H1 (cell line): ENCODE measurements around the gene ERLIN1. TPM values are rescaled to one million over a fixed set of nuclear protein-coding genes. Genes with fewer than 3 reads are reported as not detected.

ENCODE experiments used
- CTCF ChIA-PET: fragments of 300-600 bp; sonication (Branson Sonifier 250); formaldehyde crosslinking; loops from one replicate; lab custom pipeline; 2021; ENCODE audit not compliant: partially characterized antibody; lab: Charles Lee
- POLR2A ChIA-PET: fragments of 300-600 bp; sonication (Branson Sonifier 250); formaldehyde crosslinking; loops from one replicate; lab custom pipeline; 2021; ENCODE audit warnings: inconsistent platforms; ENCODE audit not compliant: partially characterized antibody; lab: Charles Lee
- DNase-seq, 2 experiments: peaks; one replicate each; pipeline versions ENCODE4 v3.0.0 to v3.0.0-alpha.2; 2010 to 2022; ENCODE audit warnings: low spot score in 2 of 2, low read depth in 1 of 2, mixed read lengths in 1 of 2
- FAIRE-seq: peaks from 2 replicates; lab custom pipeline; 2011; peaks lifted over from hg19 to GRCh38; lab: Jason Lieb, UNC
- H2AFZ ChIP-seq: 2 replicates; pipeline ENCODE4 v1.8.1; 2012; ENCODE audit warnings: low read length, inconsistent platforms
- H2AK5ac ChIP-seq: 2 replicates; pipeline ENCODE4 v1.6.1; 2013; ENCODE audit warnings: low read depth, low read length
- H2BK120ac ChIP-seq: replicated peaks from 2 replicates; pipeline ENCODE3; 2013; ENCODE audit warnings: low read depth, low read length, inconsistent platforms
- H2BK12ac ChIP-seq: 2 replicates; pipeline ENCODE4 v1.6.1; 2013; ENCODE audit warnings: low read depth, low read length
- H2BK15ac ChIP-seq: 2 replicates; pipeline ENCODE4 v1.6.1; 2013; ENCODE audit warnings: low read length
- H2BK20ac ChIP-seq: 2 replicates; pipeline ENCODE4 v1.6.1; 2013; ENCODE audit warnings: low read length
- H2BK5ac ChIP-seq: 2 replicates; pipeline ENCODE4 v1.6.1; 2013; ENCODE audit warnings: low read depth, low read length
- H3K14ac ChIP-seq: 2 replicates; pipeline ENCODE4 v1.6.1; 2013; ENCODE audit warnings: inconsistent platforms; ENCODE audit not compliant: insufficient read length
- H3K18ac ChIP-seq: 2 replicates; pipeline ENCODE4 v1.6.1; 2013; ENCODE audit warnings: low read length; ENCODE audit errors: extremely low read depth
- H3K23ac ChIP-seq: 2 replicates; pipeline ENCODE4 v1.6.1; 2013; ENCODE audit warnings: inconsistent platforms; ENCODE audit not compliant: insufficient read length
- H3K23me2 ChIP-seq: 2 replicates; pipeline ENCODE4 v1.6.1; 2013; ENCODE audit warnings: low read depth, low read length
- H3K27ac ChIP-seq: 2 replicates; pipeline ENCODE4 v1.6.1; 2011; ENCODE audit warnings: low read depth, low read length, inconsistent platforms
- H3K27me3 ChIP-seq, 4 experiments: replicated peaks in 1 of 4; 1 replicate in 1 of 4; 2 replicates in 3 of 4; pipeline versions ENCODE4 v1.6.1 to v1.8.1; 2011 to 2013; ENCODE audit warnings: low read length in 3 of 4, mild to moderate bottlenecking in 3 of 4, inconsistent platforms in 2 of 4, mixed read lengths in 2 of 4, moderate library complexity in 1 of 4; ENCODE audit not compliant: control insufficient read depth in 3 of 4, insufficient read depth in 3 of 4; ENCODE audit errors: extremely low read depth in 1 of 4
- H3K36me3 ChIP-seq, 4 experiments: 2 replicates each; pipeline versions ENCODE4 v1.6.1 to v1.8.1; 2011 to 2013; ENCODE audit warnings: mild to moderate bottlenecking in 4 of 4, low read length in 3 of 4, moderate library complexity in 2 of 4, control low read depth in 1 of 4, inconsistent platforms in 1 of 4; ENCODE audit not compliant: insufficient read depth in 4 of 4, control insufficient read depth in 2 of 4
- H3K4ac ChIP-seq: replicated peaks from 2 replicates; pipeline ENCODE3; 2013; ENCODE audit warnings: low read length, low read depth, mixed read lengths, inconsistent platforms; ENCODE audit not compliant: insufficient read length
- H3K4me1 ChIP-seq, 4 experiments: replicated peaks in 1 of 4; 1 replicate in 1 of 4; 2 replicates in 3 of 4; pipeline versions ENCODE4 v1.6.1 to v1.8.1; 2011 to 2013; ENCODE audit warnings: low read length in 3 of 4, inconsistent platforms in 2 of 4, mixed read lengths in 1 of 4; ENCODE audit not compliant: insufficient read depth in 4 of 4, control insufficient read depth in 3 of 4
- H3K4me2 ChIP-seq, 2 experiments: 2 replicates each; pipeline versions ENCODE4 v1.6.1 to v1.8.1; 2011 to 2013; ENCODE audit warnings: low read depth in 2 of 2, low read length in 2 of 2, control low read depth in 1 of 2, inconsistent platforms in 1 of 2, mild to moderate bottlenecking in 1 of 2; ENCODE audit not compliant: insufficient read depth in 1 of 2
- H3K4me3 ChIP-seq, 4 experiments: fragments of 200-600, 300-600 bp in 1 of 4; sonication (generic), shearing (Covaris generic), sonication (Bioruptor Twin) in 1 of 4; 2 replicates each; pipeline versions ENCODE4 v1.5.1 to v1.8.1; 2011 to 2016; ENCODE audit warnings: low read length in 4 of 4, low read depth in 3 of 4, control low read depth in 2 of 4, inconsistent platforms in 2 of 4, mild to moderate bottlenecking in 2 of 4, mixed read lengths in 1 of 4, moderate library complexity in 1 of 4; ENCODE audit not compliant: insufficient read depth in 2 of 4; ENCODE audit errors: extremely low read depth in 1 of 4
- H3K56ac ChIP-seq: replicated peaks from 2 replicates; pipeline ENCODE3; 2013; ENCODE audit warnings: low read depth, mild to moderate bottlenecking, mixed read lengths, low read length, inconsistent platforms; ENCODE audit not compliant: insufficient read length
- H3K79me1 ChIP-seq: 2 replicates; pipeline ENCODE4 v1.6.1; 2013; ENCODE audit warnings: low read depth, low read length, control low read depth
- H3K79me2 ChIP-seq, 2 experiments: 2 replicates each; pipeline versions ENCODE4 v1.6.1 to v1.8.1; 2012 to 2013; ENCODE audit warnings: low read length in 2 of 2, mild to moderate bottlenecking in 2 of 2, inconsistent platforms in 1 of 2; ENCODE audit not compliant: insufficient read depth in 2 of 2, control insufficient read depth in 1 of 2
- H3K9ac ChIP-seq, 4 experiments: replicated peaks in 1 of 4; 1 replicate in 1 of 4; 2 replicates in 3 of 4; pipeline versions ENCODE4 v1.6.1 to v1.8.1; 2011 to 2013; ENCODE audit warnings: low read depth in 3 of 4, low read length in 3 of 4, control low read depth in 2 of 4, mild to moderate bottlenecking in 2 of 4, moderate library complexity in 2 of 4, inconsistent platforms in 1 of 4; ENCODE audit errors: extremely low read depth in 1 of 4
- H3K9me3 ChIP-seq, 2 experiments: 2 replicates each; pipeline versions ENCODE4 v1.6.1 to v1.8.1; 2012 to 2013; ENCODE audit warnings: mild to moderate bottlenecking in 2 of 2, moderate library complexity in 2 of 2, control low read depth in 1 of 2, inconsistent platforms in 1 of 2, low read depth in 1 of 2, low read length in 1 of 2, mixed read lengths in 1 of 2; ENCODE audit not compliant: insufficient read depth in 2 of 2
- H4K20me1 ChIP-seq, 2 experiments: replicated peaks in 1 of 2; 2 replicates each; pipeline versions ENCODE3 to v1.8.1; 2011 to 2013; ENCODE audit warnings: inconsistent platforms in 2 of 2, low read length in 2 of 2, mild to moderate bottlenecking in 1 of 2; ENCODE audit not compliant: insufficient read depth in 2 of 2, control insufficient read depth in 1 of 2
- H4K5ac ChIP-seq: 2 replicates; pipeline ENCODE4 v1.6.1; 2013; ENCODE audit warnings: low read length, low read depth, mixed read lengths, inconsistent platforms; ENCODE audit not compliant: insufficient read length
- H4K8ac ChIP-seq: 2 replicates; pipeline ENCODE4 v1.8.0; 2013; ENCODE audit warnings: mild to moderate bottlenecking, moderate library complexity, low read length, inconsistent platforms; ENCODE audit not compliant: insufficient read depth; ENCODE audit errors: extremely low read depth
- H4K91ac ChIP-seq: replicated peaks from 2 replicates; pipeline ENCODE3; 2013; ENCODE audit warnings: low read length, mixed read lengths, inconsistent platforms; ENCODE audit not compliant: insufficient read length
- GABPA ChIP-seq: IDR thresholded peaks from 2 replicates; pipeline ENCODE4 v1.6.1; 2011; ENCODE audit warnings: mild to moderate bottlenecking, low read length, moderate library complexity, borderline replicate concordance; ENCODE audit not compliant: insufficient read depth
- RXRA ChIP-seq: IDR thresholded peaks from 2 replicates; pipeline ENCODE4 v1.6.1; 2011; ENCODE audit warnings: low read depth, mild to moderate bottlenecking, low read length, moderate library complexity; ENCODE audit not compliant: insufficient read depth
- WGBS, 2 experiments: shearing (Covaris generic) in 1 of 2; methylation state at CpG; one replicate each; pipeline versions ENCODE4 v1.1.6 to v1.1.7; 2013 to 2015; ENCODE audit warnings: low lambda C conversion rate in 2 of 2, mixed read lengths in 2 of 2, inconsistent platforms in 1 of 2, low coverage in 1 of 2, missing lambda C conversion rate in 1 of 2; ENCODE audit not compliant: insufficient replicate concordance in 2 of 2, insufficient coverage in 1 of 2, insufficient read length in 1 of 2; ENCODE audit errors: extremely low coverage in 1 of 2, missing lambda C conversion rate in 1 of 2; 5-methylcytosine and 5-hydroxymethylcytosine counted together
- polyA plus RNA-seq, 7 experiments: library from polyadenylated mRNA; depleted of rRNA in 3 of 7; stranded (reverse) in 5 of 7; unstranded in 2 of 7; fragments of >200 nt in 5 of 7; fragments of 200-250 nt in 2 of 7; gene quantifications; 1 replicate in 5 of 7; 2 replicates in 1 of 7; 4 replicates in 1 of 7; pipeline versions ENCODE4 v1.2.1 to v1.2.3, GENCODE V29; 2011 to 2013; ENCODE audit warnings: missing spikeins in 2 of 7, mixed read lengths in 2 of 7
- total RNA-seq: library from RNA; stranded (reverse); fragmentation: NEBNext Ultra II Directional; extraction: Animal tissue kit (Norgen Biotek cat#: 25700); gene quantifications from 2 replicates; pipeline ENCODE4 v1.2.1, GENCODE V29; 2021

The ERLIN1 gene
- total and polyA plus RNA-seq, 2 of the 8 experiments (the other 6 are each of a cell fraction or from before 2014, with no cell fraction given), result 16.5 to 32.0 TPM

DNA sequence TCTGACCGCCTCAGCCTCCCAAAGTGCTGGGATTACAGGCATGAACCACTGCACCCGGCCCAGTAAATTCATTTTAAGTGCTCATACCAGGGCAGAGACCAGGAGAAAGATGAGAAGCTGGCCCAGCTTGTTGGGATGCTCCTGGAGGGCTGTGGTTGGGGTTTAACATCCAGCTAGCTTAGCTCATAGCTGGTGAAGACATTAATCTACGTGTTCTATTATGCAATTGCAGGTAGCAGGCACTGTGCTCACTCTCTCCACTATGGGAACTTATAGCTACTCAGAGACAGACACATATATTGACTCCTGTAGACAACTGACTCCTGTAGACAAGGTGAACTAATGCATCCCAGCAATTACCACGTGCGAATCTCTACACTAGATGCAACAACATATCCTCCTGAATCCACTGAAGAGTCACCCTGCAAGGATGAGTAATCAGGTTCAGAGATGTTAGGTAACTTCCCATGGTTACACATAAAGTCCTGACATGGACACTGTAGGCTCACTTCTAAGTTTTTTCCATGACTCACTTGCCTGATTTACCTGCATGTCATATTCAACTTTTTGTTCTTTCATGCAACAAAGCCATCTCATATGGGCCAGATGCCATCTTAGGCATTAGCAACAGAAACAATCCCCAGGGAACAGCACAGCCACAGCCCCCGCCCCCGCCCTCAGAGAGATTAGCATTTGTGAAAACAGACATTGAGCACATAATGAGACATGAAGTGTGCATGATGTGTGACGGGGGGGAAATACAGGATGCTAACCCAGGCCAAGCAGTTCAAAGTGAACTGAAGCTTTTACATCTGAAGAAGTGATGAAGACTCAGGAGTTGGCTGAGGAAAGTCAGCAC, 37.2 kb downstream of the ERLIN1 start:
- Histone ChIP-seq H3K27me3 (no peaks in the 10 kb centered on the region), H3K79me2 (no peaks in the 10 kb centered on the region), H3K4ac (no peak overlapping the region), H4K8ac (no peak overlapping the region), H2BK15ac (no peak overlapping the region), H3K23me2 (no peaks in the 10 kb centered on the region), H2BK20ac (no peak overlapping the region), H3K4me2 (no peak overlapping the region), H3K36me3 (peaks cover 3 to 22% (median 18%) of the 10 kb centered on the region in 4 experiments; a peak in 6 of 8 replicates), H3K23ac (no peak overlapping the region), H3K14ac (no peak overlapping the region), H3K18ac (no peak overlapping the region), H2BK12ac (no peak overlapping the region), H4K91ac (no peak overlapping the region), H3K4me1 (peaks cover 0 to 2% (median 0%) of the 10 kb centered on the region in 4 experiments; a peak in 2 of 7 replicates), H3K4me3 (no peak overlapping the region), H2BK5ac (no peak overlapping the region), H3K56ac (no peak overlapping the region), H3K79me1 (0 out of 2 replicates have a peak, but pooled peaks cover 2% of the 10 kb centered on the region), H2AK5ac (no peak overlapping the region), H3K27ac (no peak overlapping the region), H2AFZ (no peak overlapping the region), H4K20me1 (peaks cover 0 to 3% of the 10 kb centered on the region in 2 experiments), H4K5ac (no peak overlapping the region), H3K9me3 (no peaks in the 10 kb centered on the region), H3K9ac (no peak overlapping the region), H2BK120ac (no peak overlapping the region)
- no peak for FAIRE-seq
- 90% methylated on average over 8 of the region's 8 CpGs; no CpG with 5 or more reads in 1 of the 2 experiments for WGBS, 2 experiments
- POLR2A ChIA-PET, result interaction anchor here (0.6 kb wide), 1 partner anchor 38 kb away, joined by 4 read pairs; no protein-coding TSS in a partner anchor
- DNase-seq, result no peak
- TF ChIP-seq RXRA (no peak), GABPA (no peak)
- CTCF ChIA-PET, result interaction anchor here (0.6 kb wide), 1 partner anchor 249 kb away, joined by 3 read pairs; no protein-coding TSS in a partner anchor
